NOMO-1 treated with DMSO at 0.1 percent for 48 hours (cell line): ENCODE data around the gene SLC3A2.
"Not testable (repeated sequence)": the region's sequence is repeated elsewhere in the genome, so short reads cannot be mapped to it uniquely, and the experiment has no call there.

Experiments used
- DNase-seq: peaks from one replicate; lab custom pipeline; 2025; ENCODE audit not compliant: unreplicated experiment; lab: John Stamatoyannopoulos, UW

SLC3A2 gene

GRCh38 chr11:62852523-62853188, 28.0 kb upstream of the SLC3A2 start:
- no peak for DNase-seq

- no peak for DNase-seq
These were observed 27.3 kb upstream of the SLC3A2 start for GRCh38 chr11:62853279-62853965.

GRCh38 chr11:62854013-62854824, 26.5 kb upstream of the SLC3A2 start:
- no peak for DNase-seq

DNA sequence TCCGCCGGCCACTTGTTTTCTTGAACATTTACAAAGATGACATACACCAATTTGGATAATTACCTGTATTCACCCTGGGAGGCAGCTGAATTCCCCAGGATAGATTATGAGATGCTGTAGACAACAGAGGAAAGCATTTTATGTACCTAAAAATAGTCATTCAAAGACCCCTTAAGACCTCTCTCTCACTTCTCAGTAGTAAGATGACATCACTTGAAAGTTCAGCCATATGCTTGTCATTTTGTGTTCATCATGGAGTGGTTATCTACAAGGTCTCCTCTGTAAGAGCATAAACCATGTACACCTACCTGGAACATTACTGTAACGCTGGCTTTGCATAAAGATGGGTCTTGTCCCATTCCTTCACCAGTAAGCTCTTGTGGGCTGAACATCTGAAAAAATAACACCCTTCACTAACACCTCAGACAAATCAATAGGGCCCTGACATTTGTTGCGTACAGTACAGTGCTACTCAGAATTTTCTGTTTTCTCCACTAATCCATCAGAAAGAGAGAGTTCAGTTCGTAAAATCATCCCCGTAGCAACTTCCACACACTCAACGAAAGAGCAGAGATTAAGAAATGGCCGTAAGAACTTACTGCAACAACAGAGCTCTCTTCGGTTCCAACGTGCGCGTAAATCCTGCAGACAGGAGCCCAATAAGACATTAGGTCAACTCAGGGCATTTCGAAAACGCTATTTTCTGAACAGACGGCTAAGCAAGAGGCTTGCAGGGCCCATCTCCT, 25.7 kb upstream of the SLC3A2 start:
- no peak for DNase-seq

DNA sequence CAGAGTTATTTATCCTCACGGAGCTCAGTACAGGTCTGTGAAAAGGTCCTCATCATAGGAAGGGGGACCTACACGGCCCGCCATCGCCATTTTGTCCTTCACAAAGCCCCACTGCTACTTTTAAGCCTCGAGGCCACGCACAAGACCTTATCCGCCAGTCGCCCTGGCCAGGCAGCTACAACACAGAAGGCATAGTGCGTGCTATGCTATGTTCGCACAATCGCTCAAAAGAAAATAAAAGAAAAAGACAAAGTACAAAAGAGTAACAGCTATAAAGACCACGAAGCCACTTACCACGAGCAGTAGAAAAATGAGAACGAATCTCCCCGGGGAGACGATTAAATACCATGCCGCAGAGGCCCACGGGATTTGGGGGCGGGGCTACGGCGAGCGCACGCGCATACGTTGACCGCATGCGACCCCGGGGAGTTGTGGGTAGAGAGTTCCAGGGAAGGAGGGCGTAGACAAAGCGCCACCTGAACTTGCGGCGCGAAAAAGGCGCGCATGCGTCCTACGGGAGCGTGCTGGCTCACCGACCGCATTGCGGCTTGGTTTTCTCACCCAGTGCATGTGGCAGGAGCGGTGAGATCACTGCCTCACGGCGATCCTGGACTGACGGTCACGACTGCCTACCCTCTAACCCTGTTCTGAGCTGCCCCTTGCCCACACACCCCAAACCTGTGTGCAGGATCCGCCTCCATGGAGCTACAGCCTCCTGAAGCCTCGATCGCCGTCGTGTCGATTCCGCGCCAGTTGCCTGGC, 24.9 kb upstream of the SLC3A2 start:
- DNase-seq = peak; percentile 97

GRCh38 chr11:62856333-62856895, 24.3 kb upstream of the SLC3A2 start:
- DNase-seq = no peak

- DNase-seq = no peak
These were observed 23.1 kb upstream of the SLC3A2 start for GRCh38 chr11:62857541-62857982.

DNA sequence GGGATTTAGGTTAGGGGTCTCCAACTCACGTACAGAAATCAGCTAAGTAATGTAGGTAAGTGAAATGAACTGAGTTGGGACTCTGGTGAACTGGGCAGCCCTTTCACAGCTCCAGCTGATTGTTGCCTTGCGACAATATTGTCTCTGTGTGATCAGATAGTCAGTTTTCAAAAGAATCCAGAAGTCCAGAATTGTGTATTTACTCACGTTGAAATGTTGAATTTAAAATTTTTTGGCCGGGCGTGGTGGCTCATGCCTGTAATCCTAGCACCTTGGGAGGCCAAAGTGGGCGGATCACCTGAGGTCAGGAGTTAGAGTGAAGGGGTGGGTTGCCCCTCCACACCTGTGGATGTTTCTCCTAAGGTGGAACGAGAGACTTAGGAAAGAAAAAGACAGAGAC, 22.5 kb upstream of the SLC3A2 start:
- DNase-seq = no peak

- not testable (repeated sequence) for DNase-seq
These were observed 21.4 kb upstream of the SLC3A2 start for GRCh38 chr11:62859281-62859703.

- no peak for DNase-seq
These were observed 19.7 kb upstream of the SLC3A2 start for GRCh38 chr11:62860835-62861563.

- not testable (repeated sequence) for DNase-seq
These were observed 19.0 kb upstream of the SLC3A2 start for GRCh38 chr11:62861564-62862192.

- no peak for DNase-seq
These were observed 16.9 kb upstream of the SLC3A2 start for GRCh38 chr11:62863687-62864335.

- DNase-seq = no peak
These were observed 15.1 kb upstream of the SLC3A2 start for GRCh38 chr11:62865635-62866034.

- DNase-seq = no peak
These were observed 5.8 kb upstream of the SLC3A2 start for GRCh38 chr11:62874851-62875250.

DNA sequence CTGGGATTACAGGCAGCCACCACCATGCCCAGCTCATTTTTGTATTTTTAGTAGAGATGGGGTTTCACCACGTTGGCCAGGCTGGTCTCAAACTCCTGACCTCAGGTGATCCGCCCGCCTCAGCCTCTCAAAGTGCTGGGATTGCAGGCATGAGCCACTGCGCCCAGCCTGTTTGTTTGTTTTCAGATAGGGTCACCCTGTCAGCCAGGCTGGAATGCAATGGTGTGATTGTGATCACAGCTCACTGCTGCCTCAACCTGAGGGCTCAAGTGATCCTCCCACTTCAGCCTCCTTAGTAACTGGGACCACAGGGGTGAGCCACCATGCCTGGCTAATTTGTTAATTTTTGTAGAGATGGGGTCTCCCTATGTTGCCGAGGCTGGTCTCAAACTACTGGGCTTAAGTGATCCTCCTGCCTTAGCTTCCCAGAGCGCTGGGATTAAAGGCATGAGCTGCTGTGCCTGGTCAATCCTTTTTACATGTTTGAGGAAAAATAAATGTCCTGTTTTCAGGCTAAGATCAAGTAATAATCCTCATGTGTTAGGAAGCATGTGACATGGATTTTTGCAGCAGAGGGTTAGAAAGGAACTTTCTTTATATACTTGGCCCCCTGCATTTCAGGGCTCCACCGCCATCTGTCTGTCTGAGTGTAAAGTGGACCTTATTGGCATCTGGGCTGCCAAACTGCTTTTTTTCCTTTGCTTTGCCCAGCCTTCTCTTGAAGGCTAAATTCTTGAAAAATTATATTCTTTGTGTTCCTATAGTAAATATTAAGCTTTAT, 4.8 kb upstream of the SLC3A2 start:
- no peak for DNase-seq

GRCh38 chr11:62876712-62877111, 4.0 kb upstream of the SLC3A2 start:
- no peak for DNase-seq

GRCh38 chr11:62879235-62879978, 1.3 kb upstream of the SLC3A2 start:
- no peak for DNase-seq
